Skeletal muscle satellite cell (primary cell): ENCODE results near the gene ACER3. TPM values are rescaled to one million over a fixed set of nuclear protein-coding genes. Genes with fewer than 3 reads are reported as not detected.
A peak's percentile ranks its signal among the peaks of the same experiment; 100 is the strongest.
"Not testable (repeated sequence)": the region's sequence is repeated elsewhere in the genome, so short reads cannot be mapped to it uniquely, and the experiment has no call there.

ENCODE experiments used
- H3K27me3 ChIP-seq: 2 replicates; pipeline ENCODE4 v1.7.0; 2013; ENCODE audit warnings: low read length; ENCODE audit not compliant: control insufficient read depth, insufficient read depth
- H3K36me3 ChIP-seq: 2 replicates; pipeline ENCODE4 v1.7.0; 2013; ENCODE audit warnings: mild to moderate bottlenecking, control low read depth, low read length; ENCODE audit not compliant: insufficient read depth
- H3K4me1 ChIP-seq: 2 replicates; pipeline ENCODE4 v1.7.0; 2013; ENCODE audit warnings: low read length; ENCODE audit not compliant: control insufficient read depth, insufficient read depth
- H3K4me2 ChIP-seq: 2 replicates; pipeline ENCODE4 v1.7.0; 2013; ENCODE audit warnings: mild to moderate bottlenecking, low read length
- H3K4me3 ChIP-seq: 2 replicates; pipeline ENCODE4 v1.7.0; 2013; ENCODE audit warnings: low read length
- H3K9ac ChIP-seq: 2 replicates; pipeline ENCODE4 v1.7.0; 2013; ENCODE audit warnings: mild to moderate bottlenecking, low read depth, low read length, moderate library complexity
- H3K9me3 ChIP-seq: replicated peaks from 2 replicates; pipeline ENCODE4 v1.7.0; 2013; ENCODE audit warnings: mild to moderate bottlenecking, control low read depth, low read length
- total RNA-seq: library from RNA; depleted of rRNA; stranded (reverse); fragments of >200 nt; gene quantifications from 2 replicates; pipeline ENCODE4 v1.2.3, GENCODE V29; 2012; rRNA removed

The ACER3 gene
- total RNA-seq = 7.1 and 9.2 TPM in 2 replicates

DNA sequence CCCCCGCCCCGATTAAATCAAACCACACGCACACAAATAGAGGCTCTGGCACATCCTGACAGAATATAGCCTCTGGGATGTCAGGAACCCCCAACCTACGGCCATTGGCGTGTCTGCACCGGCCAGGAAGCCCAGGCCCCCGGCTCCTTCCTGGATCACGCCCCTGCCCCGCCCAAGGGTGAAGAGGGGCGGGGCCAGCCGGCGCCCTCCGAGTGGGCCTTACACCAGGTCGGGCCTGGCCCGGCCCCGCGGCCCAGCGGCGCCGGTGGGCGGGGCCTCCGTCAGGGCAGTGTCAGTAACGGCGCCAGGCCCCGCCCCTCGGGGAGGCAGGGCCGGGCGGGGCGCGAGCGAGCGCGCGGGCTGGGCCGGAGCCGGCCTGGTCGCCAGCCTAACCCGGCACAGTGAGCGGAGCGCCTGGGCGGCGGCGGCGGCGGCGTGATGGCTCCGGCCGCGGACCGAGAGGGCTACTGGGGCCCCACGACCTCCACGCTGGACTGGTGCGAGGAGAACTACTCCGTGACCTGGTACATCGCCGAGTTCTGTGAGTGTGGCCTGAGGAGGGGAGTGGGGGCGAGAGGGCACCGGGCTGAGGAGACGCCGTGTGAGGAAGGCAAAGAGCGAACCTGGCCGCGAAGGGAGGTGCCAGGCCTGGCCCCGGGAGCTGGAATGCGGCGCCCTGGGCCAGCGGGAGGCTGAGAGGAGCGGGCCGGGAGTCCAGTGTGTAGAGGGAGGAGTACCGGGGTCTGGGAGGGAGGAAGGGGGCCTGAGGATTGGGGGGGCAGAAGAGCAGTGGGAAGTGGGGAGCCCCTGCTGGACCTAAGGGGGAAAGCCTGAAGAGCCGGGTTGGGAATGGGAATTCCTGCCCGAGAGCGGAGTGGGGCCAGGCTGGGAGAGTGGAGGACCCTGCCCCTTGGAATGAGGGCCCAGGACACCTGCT, at the start of gene ACER3:
Gene ACER3, plus strand, starts transcription at position 380 of the 937 bp plus-strand sequence. Its CDS starts 59 bp downstream, at position 439.
- Histone ChIP-seq H3K4me1 (peaks cover 12% of the 10 kb centered on the region), H3K4me2 (peak within 1 kb of the TSS; percentile 90), H3K9ac (peak within 1 kb of the TSS; percentile 94), H3K9me3 (no peaks in the 10 kb centered on the region), H3K27me3 (no peaks in the 10 kb centered on the region), H3K36me3 (no peaks in the 10 kb centered on the region), H3K4me3 (peak within 1 kb of the TSS; percentile 89)

DNA sequence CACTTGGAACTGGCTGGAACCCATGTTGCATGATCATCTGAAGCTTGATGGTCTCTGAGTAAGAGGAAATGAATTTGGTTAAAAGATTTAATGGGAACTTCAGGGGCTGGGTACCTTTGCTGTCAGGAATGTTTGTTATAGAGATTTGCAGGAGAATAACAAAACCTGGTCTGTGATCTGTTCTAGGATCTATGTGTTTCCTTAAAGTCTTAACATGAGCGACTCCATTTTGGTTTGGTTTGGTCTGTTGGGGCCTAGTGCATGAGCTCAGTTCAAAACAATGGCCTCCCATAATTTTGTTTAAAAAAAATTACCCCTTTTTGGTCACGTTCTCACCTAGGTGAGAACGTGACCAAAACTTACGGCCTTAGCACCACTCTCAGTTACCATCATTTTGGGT, 49.5 kb upstream of the ACER3 start:
- H3K4me2 ChIP-seq = no peak overlapping the region
- H3K4me1 ChIP-seq = no peaks in the 10 kb centered on the region
- no peak overlapping the region for H3K4me3 ChIP-seq
- H3K27me3 ChIP-seq = no peaks in the 10 kb centered on the region
- H3K9ac ChIP-seq = no peak overlapping the region
- H3K36me3 ChIP-seq = no peaks in the 10 kb centered on the region
- H3K9me3 ChIP-seq = no peaks in the 10 kb centered on the region

DNA sequence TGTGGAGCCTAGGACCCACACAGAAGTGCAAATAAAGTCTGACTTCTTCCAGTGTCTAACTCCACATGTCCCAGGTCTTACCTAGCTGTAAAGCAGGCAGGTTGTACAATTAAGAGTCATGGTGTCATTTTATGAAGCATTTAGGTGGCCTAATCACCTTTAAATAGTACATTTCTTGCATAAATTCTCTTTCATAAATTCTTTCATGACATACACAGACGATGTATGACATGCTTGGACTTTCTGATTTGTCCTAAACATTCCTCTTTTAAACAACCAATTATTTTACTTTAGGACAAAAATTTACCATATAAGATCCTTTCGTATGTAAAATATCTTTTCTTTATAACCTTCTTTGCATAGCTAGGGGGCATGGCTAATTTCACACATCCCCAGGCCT, 46.3 kb upstream of the ACER3 start:
- H3K4me1 ChIP-seq = no peaks in the 10 kb centered on the region
- H3K9me3 ChIP-seq = no peaks in the 10 kb centered on the region
- H3K4me3 ChIP-seq = no peak overlapping the region
- H3K36me3 ChIP-seq = no peaks in the 10 kb centered on the region
- H3K27me3 ChIP-seq = no peaks in the 10 kb centered on the region
- H3K4me2 ChIP-seq = no peak overlapping the region
- no peak overlapping the region for H3K9ac ChIP-seq

GRCh38 chr11:76815678-76816077, 45.0 kb upstream of the ACER3 start:
- H3K4me3 ChIP-seq, H3K4me2 ChIP-seq, H3K27me3 ChIP-seq: not testable (repeated sequence)

GRCh38 chr11:76820184-76820566, 40.5 kb upstream of the ACER3 start:
- H3K4me1 ChIP-seq = peaks cover 8% of the 10 kb centered on the region

More at GRCh38 chr11:76815678-76816077, 45.0 kb upstream of the ACER3 start:
- not testable (repeated sequence) for H3K9me3 ChIP-seq, H3K9ac ChIP-seq, H3K4me1 ChIP-seq, H3K36me3 ChIP-seq

GRCh38 chr11:76821396-76821795, 39.3 kb upstream of the ACER3 start:
- H3K9me3 ChIP-seq, H3K9ac ChIP-seq, H3K27me3 ChIP-seq, H3K36me3 ChIP-seq, H3K4me3 ChIP-seq, H3K4me2 ChIP-seq, H3K4me1 ChIP-seq: not testable (repeated sequence)

More at GRCh38 chr11:76820184-76820566, 40.5 kb upstream of the ACER3 start:
- Histone ChIP-seq H3K4me2 (no peak overlapping the region), H3K9me3 (no peaks in the 10 kb centered on the region), H3K9ac (no peak overlapping the region), H3K27me3 (peaks cover 3% of the 10 kb centered on the region), H3K36me3 (no peaks in the 10 kb centered on the region), H3K4me3 (no peak overlapping the region)

DNA sequence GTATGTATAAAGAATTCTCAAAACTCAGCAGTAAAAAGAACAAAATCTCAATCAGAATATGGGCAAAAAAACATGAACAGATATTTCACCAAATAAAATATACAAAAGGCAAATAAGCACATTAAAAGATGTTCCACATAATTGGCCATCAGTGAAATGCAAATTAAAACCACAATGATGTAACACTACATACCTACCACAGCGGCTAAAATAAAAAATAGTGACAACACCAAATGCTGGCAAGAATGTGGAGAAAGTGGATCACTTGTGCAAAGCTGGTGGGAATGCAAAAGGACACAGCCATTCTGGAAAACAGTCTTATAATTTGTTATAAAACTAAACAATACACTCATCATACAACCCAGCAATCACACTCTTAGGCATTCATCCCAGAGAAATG, 38.3 kb upstream of the ACER3 start:
- Histone ChIP-seq H3K9me3 (no peaks in the 10 kb centered on the region), H3K9ac (no peak overlapping the region), H3K36me3 (no peaks in the 10 kb centered on the region), H3K4me2 (no peak overlapping the region), H3K4me1 (peaks cover 8% of the 10 kb centered on the region), H3K27me3 (peaks cover 3% of the 10 kb centered on the region), H3K4me3 (no peak overlapping the region)

DNA sequence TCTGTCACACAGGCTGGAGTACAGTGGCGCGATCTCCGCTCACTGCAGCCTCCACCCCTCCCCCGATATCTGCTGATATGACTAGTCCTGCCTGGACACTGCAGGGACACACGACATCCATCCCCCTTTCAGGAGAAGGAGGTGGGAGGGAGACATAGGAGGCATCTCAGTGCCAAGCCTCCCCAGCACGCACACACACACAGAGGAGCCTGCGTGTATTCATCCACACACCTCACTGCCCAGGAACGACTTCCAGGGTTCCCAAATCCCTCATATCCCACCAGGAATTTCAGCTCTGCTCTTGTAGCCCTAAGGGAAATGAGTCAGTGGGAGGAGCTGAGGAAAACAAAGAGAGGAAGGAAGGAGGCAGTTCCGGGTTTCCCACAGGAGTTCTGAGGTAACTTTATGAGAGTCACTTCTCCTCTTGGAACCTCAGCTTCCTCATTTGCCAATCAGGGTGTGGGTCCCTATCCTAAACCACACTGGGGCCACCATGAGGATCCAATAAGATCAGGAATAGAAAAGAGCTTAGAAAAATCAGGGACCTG, 37.2 kb upstream of the ACER3 start:
- peaks cover 3% of the 10 kb centered on the region for H3K27me3 ChIP-seq
- H3K36me3 ChIP-seq = no peaks in the 10 kb centered on the region
- H3K9ac ChIP-seq = no peak overlapping the region
- no peak overlapping the region for H3K4me3 ChIP-seq
- H3K4me2 ChIP-seq = peak overlapping the region; percentile 47
- H3K9me3 ChIP-seq = no peaks in the 10 kb centered on the region
- H3K4me1 ChIP-seq = peaks cover 8% of the 10 kb centered on the region

GRCh38 chr11:76824083-76824939, 36.4 kb upstream of the ACER3 start:
- Histone ChIP-seq H3K9ac (no peak overlapping the region), H3K4me2 (peak overlapping the region; percentile 47), H3K4me1 (peaks cover 8% of the 10 kb centered on the region), H3K9me3 (no peaks in the 10 kb centered on the region), H3K36me3 (no peaks in the 10 kb centered on the region), H3K27me3 (peaks cover 3% of the 10 kb centered on the region), H3K4me3 (no peak overlapping the region)

- Histone ChIP-seq H3K9ac (no peak overlapping the region), H3K27me3 (no peaks in the 10 kb centered on the region), H3K36me3 (no peaks in the 10 kb centered on the region), H3K4me3 (no peak overlapping the region), H3K9me3 (no peaks in the 10 kb centered on the region), H3K4me1 (peaks cover 8% of the 10 kb centered on the region), H3K4me2 (no peak overlapping the region)
These were observed 35.6 kb upstream of the ACER3 start for GRCh38 chr11:76824980-76825725.
